ENCODE measurements around the gene TTBK2. TPM values are rescaled to one million over a fixed set of nuclear protein-coding genes. Genes with fewer than 3 reads are reported as not detected.

The TTBK2 gene
- total RNA-seq, 1 experiment from 2014 or later, result 10.6 TPM

DNA sequence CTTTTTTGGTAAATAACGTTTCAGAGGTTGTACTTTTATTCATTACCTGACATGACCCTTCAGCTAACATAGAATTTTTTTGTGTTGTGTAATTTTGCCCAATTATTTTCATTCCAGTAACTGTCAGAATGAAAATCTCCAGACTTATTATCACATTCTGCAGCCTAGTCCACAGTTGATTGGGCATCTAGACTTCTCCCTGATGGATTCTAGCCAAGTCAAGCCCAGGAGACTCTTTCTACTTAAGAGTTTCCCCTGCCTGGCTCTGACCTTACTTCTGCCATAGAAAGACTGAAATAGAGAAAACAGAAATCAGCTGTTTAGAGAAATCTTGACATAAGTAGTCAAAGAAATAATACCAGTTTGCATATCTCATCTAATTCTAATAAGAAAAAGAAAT, 100.8 kb downstream of the TTBK2 start:
- Histone ChIP-seq H3K4me2 (ENCODE audit: insufficient read depth, insufficient read length, low read length) (no peak overlapping the region), H3K18ac (ENCODE audit: insufficient read length, low read depth, low read length) (no peak overlapping the region)
- H3K27me3 Mint-ChIP-seq (ENCODE audit: low read depth), result no peaks in the 10 kb centered on the region

More for the DNA sequence above, 100.8 kb downstream of the TTBK2 start:
- WGBS (ENCODE audit: extremely low coverage, insufficient read length, low lambda C conversion rate), result no CpG with 5 or more reads among the region's 1 CpG
- H2BK20ac ChIP-seq (ENCODE audit: low read depth, low read length, poor library complexity, severe bottlenecking), result no peak overlapping the region
- TF ChIP-seq, protein P1, sequence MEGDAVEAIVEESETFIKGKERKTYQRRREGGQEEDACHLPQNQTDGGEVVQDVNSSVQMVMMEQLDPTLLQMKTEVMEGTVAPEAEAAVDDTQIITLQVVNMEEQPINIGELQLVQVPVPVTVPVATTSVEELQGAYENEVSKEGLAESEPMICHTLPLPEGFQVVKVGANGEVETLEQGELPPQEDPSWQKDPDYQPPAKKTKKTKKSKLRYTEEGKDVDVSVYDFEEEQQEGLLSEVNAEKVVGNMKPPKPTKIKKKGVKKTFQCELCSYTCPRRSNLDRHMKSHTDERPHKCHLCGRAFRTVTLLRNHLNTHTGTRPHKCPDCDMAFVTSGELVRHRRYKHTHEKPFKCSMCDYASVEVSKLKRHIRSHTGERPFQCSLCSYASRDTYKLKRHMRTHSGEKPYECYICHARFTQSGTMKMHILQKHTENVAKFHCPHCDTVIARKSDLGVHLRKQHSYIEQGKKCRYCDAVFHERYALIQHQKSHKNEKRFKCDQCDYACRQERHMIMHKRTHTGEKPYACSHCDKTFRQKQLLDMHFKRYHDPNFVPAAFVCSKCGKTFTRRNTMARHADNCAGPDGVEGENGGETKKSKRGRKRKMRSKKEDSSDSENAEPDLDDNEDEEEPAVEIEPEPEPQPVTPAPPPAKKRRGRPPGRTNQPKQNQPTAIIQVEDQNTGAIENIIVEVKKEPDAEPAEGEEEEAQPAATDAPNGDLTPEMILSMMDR (conservative IDR thresholded peaks at IDR 0.05), result no peak
- no peak for DNase-seq
- no peak overlapping the region for H2BK15ac ChIP-seq (ENCODE audit: low read depth, low read length)
- H4K20me1 ChIP-seq (ENCODE audit: control insufficient read depth, insufficient read depth, insufficient read length), result no peaks in the 10 kb centered on the region
- Mint-ChIP-seq H3K27ac (no peak overlapping the region), H3K36me3 (ENCODE audit: insufficient read depth in 1 of 3, low read depth in 3 of 3) (no peaks in the 10 kb centered on the region), H3K4me1 (peaks cover 2% of the 10 kb centered on the region in 2 experiments; a peak in 1 of 4 replicates), H3K9me3 (no peaks in the 10 kb centered on the region), H3K4me3 (no peak overlapping the region)
- H3K4me1 ChIP-seq (ENCODE audit: insufficient read depth, low read length), result no peaks in the 10 kb centered on the region; the same call in 1 of the 2 replicates
- no peak overlapping the region for H3T11ph ChIP-seq (ENCODE audit: low read length)
- H3K79me1 ChIP-seq (ENCODE audit: insufficient read depth, low read depth, low read length, poor library complexity, severe bottlenecking), result no peaks in the 10 kb centered on the region
- no peaks in the 10 kb centered on the region for H3K23me2 ChIP-seq (ENCODE audit: insufficient read length, low read depth, low read length, poor library complexity, severe bottlenecking)
- H3K9ac ChIP-seq (ENCODE audit: extremely low read depth, insufficient read length, low read length), result no peak overlapping the region
- H4K91ac ChIP-seq (ENCODE audit: insufficient read length, low read depth, low read length), result no peak overlapping the region
- no peaks in the 10 kb centered on the region for H3K79me2 ChIP-seq (ENCODE audit: insufficient read depth, low read length)
- H2BK120ac ChIP-seq (ENCODE audit: low read depth, low read length, poor library complexity, severe bottlenecking), result no peak overlapping the region
- no peak overlapping the region for H3K23ac ChIP-seq (ENCODE audit: insufficient read length, low read depth, low read length)
- no peak overlapping the region for H2BK12ac ChIP-seq (ENCODE audit: insufficient read length, low read depth, low read length)
- no peak overlapping the region for H2BK5ac ChIP-seq (ENCODE audit: insufficient read length, low read length)
- no peaks in the 10 kb centered on the region for H3K9me3 ChIP-seq (ENCODE audit: control insufficient read depth, low read depth, low read length)
- no peak overlapping the region for H3K4ac ChIP-seq (ENCODE audit: low read depth, low read length)
- H2AFZ ChIP-seq (ENCODE audit: low read length), result no peak overlapping the region
- no peaks in the 10 kb centered on the region for H3K27me3 ChIP-seq (ENCODE audit: insufficient read depth, low read length)
- no peak overlapping the region for H3K56ac ChIP-seq (ENCODE audit: insufficient read length, low read depth, low read length)
- no peak overlapping the region for H3K27ac ChIP-seq (ENCODE audit: insufficient read length, low read depth, low read length)
- no peak overlapping the region for H4K5ac ChIP-seq (ENCODE audit: insufficient read length, low read depth, low read length)
- no peak overlapping the region for H3K14ac ChIP-seq (ENCODE audit: insufficient read depth, low read length)
- H4K8ac ChIP-seq (replicated peaks; ENCODE audit: insufficient read length, low read depth, low read length), result no peak overlapping the region
- H2AK5ac ChIP-seq (ENCODE audit: insufficient read length, low read length), result no peak overlapping the region

Data from H9 (cell line).